BLaER1 treated with 17β-estradiol and CSF1 and Interleukin-3, amounts not matched to agents 10 nM and 100 nM (cell line): ENCODE measurements around the gene MRPS12.

Experiments used
- H3K27ac ChIP-seq, 11 experiments: shearing (Covaris generic); formaldehyde crosslinking; 2 replicates each; pipeline ENCODE4 v1.8.1; 2022
- H3K27me3 ChIP-seq, 11 experiments: shearing (Covaris generic); formaldehyde crosslinking; 2 replicates each; pipeline ENCODE4 v1.8.1; 2022
- H3K36me3 ChIP-seq, 11 experiments: shearing (Covaris generic); formaldehyde crosslinking; 2 replicates each; pipeline ENCODE4 v1.8.1; 2022
- H3K4me1 ChIP-seq, 10 experiments: shearing (Covaris generic); formaldehyde crosslinking; 2 replicates each; pipeline ENCODE4 v1.8.1; 2022
- H3K4me2 ChIP-seq, 11 experiments: shearing (Covaris generic); formaldehyde crosslinking; 2 replicates each; pipeline ENCODE4 v1.8.1; 2022
- H3K4me3 ChIP-seq, 10 experiments: shearing (Covaris generic); formaldehyde crosslinking; 2 replicates each; pipeline ENCODE4 v1.8.1; 2022
- H3K9ac ChIP-seq, 11 experiments: shearing (Covaris generic); formaldehyde crosslinking; 2 replicates each; pipeline ENCODE4 v1.8.1; 2022
- H3K9me3 ChIP-seq, 11 experiments: shearing (Covaris generic); formaldehyde crosslinking; replicated peaks in 1 of 11; 2 replicates each; pipeline ENCODE4 v1.8.1; 2022
- H4K20me1 ChIP-seq, 11 experiments: shearing (Covaris generic); formaldehyde crosslinking; 2 replicates each; pipeline ENCODE4 v1.8.1; 2022
- Cebpa-rat ChIP-seq, 11 experiments: shearing (Covaris generic); IDR thresholded peaks; 2 replicates each; pipeline ENCODE4 v1.8.1; 2022

The MRPS12 gene

GRCh38 chr19:38921420-38922274, 9.1 kb upstream of the MRPS12 start:
- peaks cover 0 to 16% (median 7%) of the 10 kb centered on the region in 10 experiments; a peak in 15 of 20 replicates for H3K4me1 ChIP-seq
- H3K9me3 ChIP-seq, result no peaks in the 10 kb centered on the region
- H3K27ac ChIP-seq, result no peak overlapping the region
- H3K27me3 ChIP-seq, result no peaks in the 10 kb centered on the region
- H3K36me3 ChIP-seq, result peaks cover 39 to 66% (median 47%) of the 10 kb centered on the region in 11 experiments
- H4K20me1 ChIP-seq, result 0 out of 22 replicates have a peak, but pooled peaks cover 0 to 6% (median 0%) of the 10 kb centered on the region in 11 experiments
- H3K4me2 ChIP-seq, result no peak overlapping the region
- H3K9ac ChIP-seq, result no peak overlapping the region
- H3K4me3 ChIP-seq, result no peak overlapping the region
- TF ChIP-seq Cebpa-rat (IDR thresholded peaks at IDR 0.05), result no peak

- H3K9me3 ChIP-seq, result no peaks in the 10 kb centered on the region
Measured at GRCh38 chr19:38922482-38922881, 8.3 kb upstream of the MRPS12 start.

GRCh38 chr19:38924388-38924787, 6.4 kb upstream of the MRPS12 start:
- peaks cover 39 to 75% (median 60%) of the 10 kb centered on the region in 11 experiments for H3K36me3 ChIP-seq
- no peak for TF ChIP-seq Cebpa-rat (IDR thresholded peaks at IDR 0.05)
- no peak overlapping the region for H3K4me3 ChIP-seq

More at GRCh38 chr19:38922482-38922881, 8.3 kb upstream of the MRPS12 start:
- no peaks in the 10 kb centered on the region for H3K27me3 ChIP-seq
- no peak overlapping the region for H3K27ac ChIP-seq
- peaks cover 39 to 74% (median 50%) of the 10 kb centered on the region in 11 experiments for H3K36me3 ChIP-seq
- no peak overlapping the region for H3K9ac ChIP-seq
- peaks cover 0 to 8% (median 0%) of the 10 kb centered on the region in 11 experiments; a peak in 2 of 22 replicates for H4K20me1 ChIP-seq
- TF ChIP-seq Cebpa-rat (IDR thresholded peaks at IDR 0.05), result no peak
- no peak overlapping the region for H3K4me2 ChIP-seq
- peaks cover 0 to 16% (median 7%) of the 10 kb centered on the region in 10 experiments; a peak in 15 of 20 replicates for H3K4me1 ChIP-seq
- no peak overlapping the region for H3K4me3 ChIP-seq

GRCh38 chr19:38928391-38929001, 2.2 kb upstream of the MRPS12 start:
- H3K9ac ChIP-seq, result peak overlapping the region in 6 of 11 experiments; percentile 34 to 92 (median 88); a peak in 3 of 22 replicates
- peaks cover 26 to 38% (median 30%) of the 10 kb centered on the region in 10 experiments for H3K4me1 ChIP-seq
- H3K27me3 ChIP-seq, result no peaks in the 10 kb centered on the region
- TF ChIP-seq Cebpa-rat (IDR thresholded peaks at IDR 0.05), result no peak
- peaks cover 0 to 48% (median 7%) of the 10 kb centered on the region in 11 experiments; a peak in 10 of 22 replicates for H4K20me1 ChIP-seq
- H3K4me2 ChIP-seq, result peak overlapping the region in 8 of 11 experiments; percentile 82 to 91 (median 86); a peak in 7 of 22 replicates
- H3K4me3 ChIP-seq, result no peak overlapping the region
- peaks cover 0 to 14% (median 8%) of the 10 kb centered on the region in 11 experiments; a peak in 14 of 22 replicates for H3K9me3 ChIP-seq
- peaks cover 41 to 69% (median 57%) of the 10 kb centered on the region in 11 experiments for H3K36me3 ChIP-seq
- no peak overlapping the region for H3K27ac ChIP-seq

More at GRCh38 chr19:38924388-38924787, 6.4 kb upstream of the MRPS12 start:
- Histone ChIP-seq H3K4me2 (no peak overlapping the region), H3K9me3 (no peaks in the 10 kb centered on the region), H3K9ac (no peak overlapping the region), H3K27me3 (no peaks in the 10 kb centered on the region), H3K4me1 (peaks cover 9 to 26% (median 15%) of the 10 kb centered on the region in 10 experiments), H3K27ac (no peak overlapping the region), H4K20me1 (peaks cover 0 to 18% (median 0%) of the 10 kb centered on the region in 11 experiments; a peak in 2 of 22 replicates)

GRCh38 chr19:38929929-38930775, 592 bp upstream of the MRPS12 start, which contains the start of gene SARS2:
Gene SARS2, minus strand, starts transcription at chr19:38930763. Its CDS starts 27 bp downstream, at chr19:38930736.
- Histone ChIP-seq H3K4me2 (peak within 1 kb of the TSS; percentile 79 to 97 (median 94)), H3K4me1 (peaks cover 26 to 38% (median 30%) of the 10 kb centered on the region in 10 experiments), H3K27me3 (no peaks in the 10 kb centered on the region), H3K9ac (peak within 1 kb of the TSS; percentile 84 to 92 (median 88)), H3K4me3 (peak within 1 kb of the TSS; percentile 80 to 91 (median 86)), H3K27ac (peak within 1 kb of the TSS; percentile 70 to 92 (median 89)), H4K20me1 (peaks cover 0 to 51% (median 7%) of the 10 kb centered on the region in 11 experiments; a peak in 10 of 22 replicates), H3K36me3 (peaks cover 39 to 69% (median 57%) of the 10 kb centered on the region in 11 experiments), H3K9me3 (peaks cover 12 to 31% (median 25%) of the 10 kb centered on the region in 11 experiments)
- no peak for TF ChIP-seq Cebpa-rat (IDR thresholded peaks at IDR 0.05)

GRCh38 chr19:38931521-38931793, 713 bp downstream of the MRPS12 start:
- Histone ChIP-seq H3K9me3 (peaks cover 17 to 40% (median 33%) of the 10 kb centered on the region in 11 experiments), H3K9ac (peak overlapping the region; percentile 84 to 92 (median 88)), H3K27me3 (no peaks in the 10 kb centered on the region), H3K4me1 (peaks cover 26 to 38% (median 30%) of the 10 kb centered on the region in 10 experiments), H4K20me1 (peaks cover 0 to 46% (median 7%) of the 10 kb centered on the region in 11 experiments; a peak in 10 of 22 replicates), H3K4me3 (peak overlapping the region; percentile 80 to 91 (median 86)), H3K27ac (peak overlapping the region; percentile 70 to 92 (median 89); a peak in 21 of 22 replicates), H3K4me2 (peak overlapping the region; percentile 79 to 97 (median 94)), H3K36me3 (peaks cover 32 to 63% (median 50%) of the 10 kb centered on the region in 11 experiments)
- no peak for TF ChIP-seq Cebpa-rat (IDR thresholded peaks at IDR 0.05)

- H3K4me1 ChIP-seq, result peaks cover 26 to 38% (median 30%) of the 10 kb centered on the region in 10 experiments
- H3K27me3 ChIP-seq, result no peaks in the 10 kb centered on the region
- H3K4me2 ChIP-seq, result peak overlapping the region; percentile 79 to 97 (median 94)
- H3K9me3 ChIP-seq, result peaks cover 17 to 40% (median 33%) of the 10 kb centered on the region in 11 experiments
- TF ChIP-seq Cebpa-rat (IDR thresholded peaks at IDR 0.05), result no peak
- H3K36me3 ChIP-seq, result peaks cover 32 to 54% (median 45%) of the 10 kb centered on the region in 11 experiments
- peak overlapping the region in 9 of 10 experiments; percentile 80 to 91 (median 87); a peak in 11 of 20 replicates for H3K4me3 ChIP-seq
- no peak overlapping the region for H3K27ac ChIP-seq
- peak overlapping the region in 9 of 11 experiments; percentile 84 to 89 (median 87); a peak in 10 of 22 replicates for H3K9ac ChIP-seq
- peaks cover 0 to 44% (median 7%) of the 10 kb centered on the region in 11 experiments; a peak in 10 of 22 replicates for H4K20me1 ChIP-seq
Measured at GRCh38 chr19:38932425-38933179, 1.9 kb downstream of the MRPS12 start.
